IPS DF 6.9 (cell line): Measurements from ENCODE around the gene ARNT2.

ENCODE experiments used
- DNase-seq: peaks from one replicate; pipeline ENCODE4 v3.0.0-alpha.2; 2013; ENCODE audit warnings: low read depth, low spot score
- H3K27ac ChIP-seq: one replicate; pipeline ENCODE4 v1.5.1; 2013; ENCODE audit warnings: low read length, control low read depth
- H3K27me3 ChIP-seq: 2 replicates; pipeline ENCODE4 v1.6.1; 2013; ENCODE audit warnings: mild to moderate bottlenecking, low read length; ENCODE audit not compliant: control insufficient read depth, insufficient read depth
- H3K36me3 ChIP-seq: 2 replicates; pipeline ENCODE4 v1.6.1; 2013; ENCODE audit warnings: low read length; ENCODE audit not compliant: control insufficient read depth, insufficient read depth
- H3K4me1 ChIP-seq: 2 replicates; pipeline ENCODE4 v1.6.1; 2013; ENCODE audit warnings: low read length; ENCODE audit not compliant: control insufficient read depth, insufficient read depth
- H3K4me3 ChIP-seq: 2 replicates; pipeline ENCODE4 v1.5.1; 2013; ENCODE audit warnings: mild to moderate bottlenecking, low read length
- H3K9me3 ChIP-seq: 2 replicates; pipeline ENCODE4 v1.6.1; 2013; ENCODE audit warnings: low read length, inconsistent platforms; ENCODE audit not compliant: control insufficient read depth, insufficient read depth
- WGBS: extraction: QIAGEN DNeasy Blood & Tissue Kit; methylation state at CpG from one replicate; pipeline ENCODE4 v1.1.7; 2013; ENCODE audit warnings: mixed read lengths, missing lambda C conversion rate; ENCODE audit not compliant: insufficient read length, insufficient coverage; 5-methylcytosine and 5-hydroxymethylcytosine counted together

The ARNT2 gene

GRCh38 chr15:80455668-80456442 lies 51.7 kb downstream of the ARNT2 start:
- no peaks in the 10 kb centered on the region for H3K9me3 ChIP-seq
- H3K4me3 ChIP-seq: no peak overlapping the region
- H3K4me1 ChIP-seq: peaks cover 2% of the 10 kb centered on the region; the same call in 1 of the 2 replicates
- H3K36me3 ChIP-seq: no peaks in the 10 kb centered on the region
- no CpG with 5 or more reads among the region's 17 CpGs for WGBS
- no peaks in the 10 kb centered on the region for H3K27me3 ChIP-seq
- DNase-seq: no peak
- H3K27ac ChIP-seq: no peak overlapping the region

- Histone ChIP-seq H3K4me3 (no peak overlapping the region), H3K36me3 (no peaks in the 10 kb centered on the region), H3K27me3 (no peaks in the 10 kb centered on the region), H3K9me3 (no peaks in the 10 kb centered on the region), H3K27ac (no peak overlapping the region), H3K4me1 (no peaks in the 10 kb centered on the region)
- WGBS: no CpG with 5 or more reads among the region's 4 CpGs
- DNase-seq: no peak
Observed at GRCh38 chr15:80456517-80457492, 52.6 kb downstream of the ARNT2 start.

GRCh38 chr15:80457896-80458295 lies 53.7 kb downstream of the ARNT2 start:
- Histone ChIP-seq H3K27me3 (no peaks in the 10 kb centered on the region), H3K36me3 (no peaks in the 10 kb centered on the region), H3K27ac (no peak overlapping the region), H3K4me1 (no peaks in the 10 kb centered on the region), H3K9me3 (no peaks in the 10 kb centered on the region), H3K4me3 (no peak overlapping the region)
- no CpG with 5 or more reads among the region's 3 CpGs for WGBS
- no peak for DNase-seq

GRCh38 chr15:80458580-80458979 lies 54.4 kb downstream of the ARNT2 start:
- Histone ChIP-seq H3K27ac (no peak overlapping the region), H3K27me3 (no peaks in the 10 kb centered on the region), H3K9me3 (no peaks in the 10 kb centered on the region), H3K4me3 (no peak overlapping the region), H3K4me1 (no peaks in the 10 kb centered on the region), H3K36me3 (no peaks in the 10 kb centered on the region)
- WGBS: no CpG with 5 or more reads among the region's 2 CpGs
- DNase-seq: no peak

GRCh38 chr15:80459380-80459779 lies 55.2 kb downstream of the ARNT2 start:
- Histone ChIP-seq H3K9me3 (no peaks in the 10 kb centered on the region), H3K36me3 (no peaks in the 10 kb centered on the region), H3K27me3 (no peaks in the 10 kb centered on the region), H3K27ac (no peak overlapping the region), H3K4me1 (no peaks in the 10 kb centered on the region), H3K4me3 (no peak overlapping the region)
- no CpG with 5 or more reads among the region's 6 CpGs for WGBS
- DNase-seq: no peak

- Histone ChIP-seq H3K4me1 (no peaks in the 10 kb centered on the region), H3K27ac (no peak overlapping the region)
Observed at GRCh38 chr15:80459818-80460217, 55.6 kb downstream of the ARNT2 start.

GRCh38 chr15:80461356-80462095 lies 57.3 kb downstream of the ARNT2 start:
- Histone ChIP-seq H3K27ac (no peak overlapping the region), H3K4me1 (no peaks in the 10 kb centered on the region), H3K27me3 (no peaks in the 10 kb centered on the region), H3K9me3 (no peaks in the 10 kb centered on the region), H3K4me3 (no peak overlapping the region; the same call in 1 of the 2 replicates), H3K36me3 (no peaks in the 10 kb centered on the region)
- no CpG with 5 or more reads among the region's 14 CpGs for WGBS
- no peak for DNase-seq

More at GRCh38 chr15:80459818-80460217, 55.6 kb downstream of the ARNT2 start:
- no peak for DNase-seq
- Histone ChIP-seq H3K9me3 (no peaks in the 10 kb centered on the region), H3K36me3 (no peaks in the 10 kb centered on the region), H3K4me3 (no peak overlapping the region), H3K27me3 (no peaks in the 10 kb centered on the region)
- no CpG with 5 or more reads among the region's 3 CpGs for WGBS

- H3K27me3 ChIP-seq: no peaks in the 10 kb centered on the region
- H3K36me3 ChIP-seq: no peaks in the 10 kb centered on the region
- no peaks in the 10 kb centered on the region for H3K9me3 ChIP-seq
- WGBS: no CpG with 5 or more reads among the region's 6 CpGs
- H3K27ac ChIP-seq: no peak overlapping the region
- H3K4me3 ChIP-seq: no peak overlapping the region
- no peaks in the 10 kb centered on the region for H3K4me1 ChIP-seq
- DNase-seq: no peak
Observed at GRCh38 chr15:80462111-80462510, 57.9 kb downstream of the ARNT2 start.

- Histone ChIP-seq H3K27me3 (no peaks in the 10 kb centered on the region), H3K27ac (no peak overlapping the region), H3K36me3 (no peaks in the 10 kb centered on the region), H3K4me3 (no peak overlapping the region), H3K9me3 (no peaks in the 10 kb centered on the region), H3K4me1 (0 out of 2 replicates have a peak, but pooled peaks cover under 1% of the 10 kb centered on the region)
- WGBS: no CpG with 5 or more reads among the region's 8 CpGs
- DNase-seq: no peak
Observed at GRCh38 chr15:80462836-80463512, 58.8 kb downstream of the ARNT2 start.
